Liver (tissue), 9 donors: ENCODE data around the gene TENT4B. TPM values are rescaled to one million over a fixed set of nuclear protein-coding genes. Genes with fewer than 3 reads are reported as not detected.

ENCODE experiments used
- DNase-seq: peaks from one replicate; pipeline ENCODE4 v3.0.0-alpha.2; 2017; ENCODE audit warnings: low spot score
- H3K27ac ChIP-seq, 2 donors: one replicate each; pipeline ENCODE4 v1.7.0; 2013; ENCODE audit warnings: inconsistent platforms in 2 of 2, low read length in 2 of 2, control low read depth in 1 of 2, low read depth in 1 of 2, mild to moderate bottlenecking in 1 of 2
- H3K27me3 ChIP-seq, 4 donors: one replicate each; pipeline versions ENCODE4 v1.6.1 to v1.7.0; 2013; ENCODE audit warnings: low read length in 3 of 4, inconsistent platforms in 1 of 4, mild to moderate bottlenecking in 1 of 4, moderate library complexity in 1 of 4; ENCODE audit not compliant: control insufficient read depth in 4 of 4, insufficient read depth in 4 of 4
- H3K36me3 ChIP-seq, 4 donors: one replicate each; pipeline versions ENCODE4 v1.6.1 to v1.7.0; 2013; ENCODE audit warnings: low read length in 3 of 4, mild to moderate bottlenecking in 3 of 4, low read depth in 1 of 4, moderate library complexity in 1 of 4; ENCODE audit not compliant: control insufficient read depth in 4 of 4, insufficient read depth in 3 of 4
- H3K4me1 ChIP-seq, 4 donors: one replicate each; pipeline versions ENCODE4 v1.6.1 to v1.7.0; 2013; ENCODE audit warnings: low read length in 3 of 4, mild to moderate bottlenecking in 3 of 4, moderate library complexity in 1 of 4; ENCODE audit not compliant: control insufficient read depth in 4 of 4, insufficient read depth in 4 of 4
- H3K4me3 ChIP-seq, 3 donors: one replicate each; pipeline versions ENCODE4 v1.6.1 to v1.7.0; 2013; ENCODE audit warnings: low read length in 3 of 3, control low read depth in 1 of 3, low read depth in 1 of 3, mild to moderate bottlenecking in 1 of 3
- H3K9ac ChIP-seq, 2 donors: one replicate each; pipeline ENCODE4 v1.7.0; 2013; ENCODE audit warnings: low read length in 2 of 2, mild to moderate bottlenecking in 2 of 2, moderate library complexity in 2 of 2, control low read depth in 1 of 2, low read depth in 1 of 2
- H3K9me3 ChIP-seq, 4 donors: one replicate each; pipeline versions ENCODE4 v1.6.1 to v1.7.0; 2013; ENCODE audit warnings: low read length in 3 of 4; ENCODE audit not compliant: control insufficient read depth in 4 of 4
- EGR1 ChIP-seq, 2 donors: IDR thresholded peaks; 2 replicates each; pipeline ENCODE4 v1.6.1; 2016 to 2018; ENCODE audit warnings: antibody characterized with exemption in 2 of 2, low read depth in 2 of 2
- FOXA2 ChIP-seq: IDR thresholded peaks from 2 replicates; pipeline ENCODE4 v1.6.1; 2016; ENCODE audit warnings: antibody characterized with exemption
- GABPA ChIP-seq, 2 donors: IDR thresholded peaks in 1 of 2; conservative IDR thresholded peaks in 1 of 2; 2 replicates each; pipeline ENCODE4 v1.6.1; 2016; ENCODE audit warnings: antibody characterized with exemption in 2 of 2, mild to moderate bottlenecking in 1 of 2, moderate library complexity in 1 of 2
- HNF4G ChIP-seq: IDR thresholded peaks from 2 replicates; pipeline ENCODE4 v1.6.1; 2016; ENCODE audit warnings: antibody characterized with exemption
- JUND ChIP-seq, 2 donors: IDR thresholded peaks; 2 replicates each; pipeline ENCODE4 v1.6.1; 2016; ENCODE audit warnings: antibody characterized with exemption in 2 of 2
- NR2F2 ChIP-seq: IDR thresholded peaks from 2 replicates; pipeline ENCODE4 v1.6.1; 2016; ENCODE audit warnings: antibody characterized with exemption
- SP1 ChIP-seq: IDR thresholded peaks from 2 replicates; pipeline ENCODE4 v1.6.1; 2018; ENCODE audit warnings: antibody characterized with exemption, mild to moderate bottlenecking
- TAF1 ChIP-seq: conservative IDR thresholded peaks from 2 replicates; pipeline ENCODE4 v1.6.1; 2016; ENCODE audit warnings: antibody characterized with exemption, mild to moderate bottlenecking
- WGBS: extraction: QIAGEN DNeasy Blood & Tissue Kit; methylation state at CpG from one replicate; pipeline ENCODE4 v1.1.7; 2013; 5-methylcytosine and 5-hydroxymethylcytosine counted together
- polyA plus RNA-seq, 2 donors: library from polyadenylated mRNA; stranded (reverse) in 1 of 2; unstranded in 1 of 2; fragments of 200-250 nt in 1 of 2; fragments of >200 nt in 1 of 2; fragmentation: Nextera tagmentation in 1 of 2; extraction: Ambion mirVana in 1 of 2; gene quantifications; one replicate each; pipeline versions ENCODE4 v1.2.1 to v1.2.3, GENCODE V29; 2013 to 2015
- total RNA-seq, 2 donors: library from RNA; depleted of rRNA; stranded (reverse); fragments of >200 nt; gene quantifications; one replicate each; pipeline ENCODE4 v1.2.3, GENCODE V29; 2014
- TF ChIP-seq, protein P1 (sequence below): IDR thresholded peaks from 2 replicates; pipeline ENCODE4 v1.6.1; 2016; ENCODE audit warnings: antibody characterized with exemption, mild to moderate bottlenecking
- TF ChIP-seq, protein P2 (sequence below): IDR thresholded peaks from 2 replicates; pipeline ENCODE4 v1.6.1; 2016; ENCODE audit warnings: antibody characterized with exemption
- donor health status: healthy.
- donor health status: healthy.
- donor health status: healthy.
- donor health status: healthy.
- donor health status: healthy.

The TENT4B gene
- total and polyA plus RNA-seq, 4 donors: 4.2 to 10.8 (median 7.9) TPM

DNA sequence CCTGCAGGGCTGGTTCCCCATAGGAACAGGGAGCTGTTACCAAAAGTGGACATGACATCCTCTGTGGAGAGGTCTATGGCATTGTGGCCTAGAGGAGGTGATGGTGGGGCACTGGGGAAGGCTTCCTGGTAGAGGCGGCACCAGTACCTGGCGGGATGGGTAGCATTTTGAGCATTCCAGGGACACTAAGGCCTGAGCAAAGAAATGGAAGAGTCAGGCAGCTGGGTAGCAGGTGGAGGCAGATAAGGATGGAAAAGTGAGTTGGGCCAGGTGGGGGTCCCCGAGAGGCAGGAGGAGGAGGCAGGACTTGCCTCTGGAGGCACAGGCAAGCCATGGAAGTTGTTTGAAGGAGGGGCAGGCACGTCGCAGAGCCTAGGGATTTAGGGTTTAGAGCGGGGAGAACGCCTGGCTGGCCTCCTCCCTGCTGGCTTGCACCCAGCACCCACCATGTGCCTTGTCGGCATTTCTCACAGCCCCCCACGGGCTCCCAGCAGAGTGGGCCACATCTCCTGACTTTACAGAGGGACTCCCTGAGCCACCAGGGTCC is 108.1 kb downstream of the TENT4B start (continued):
- TF ChIP-seq EGR1 (IDR thresholded peaks at IDR 0.05; ENCODE audit: low read depth in 2 of 2) (no peak), SP1 (no peak), NR2F2 (no peak), GABPA (IDR thresholded peaks at IDR 0.05 in 1 of 2, conservative IDR thresholded peaks at IDR 0.05 in 1 of 2) (no peak)
- TF ChIP-seq, protein P1, sequence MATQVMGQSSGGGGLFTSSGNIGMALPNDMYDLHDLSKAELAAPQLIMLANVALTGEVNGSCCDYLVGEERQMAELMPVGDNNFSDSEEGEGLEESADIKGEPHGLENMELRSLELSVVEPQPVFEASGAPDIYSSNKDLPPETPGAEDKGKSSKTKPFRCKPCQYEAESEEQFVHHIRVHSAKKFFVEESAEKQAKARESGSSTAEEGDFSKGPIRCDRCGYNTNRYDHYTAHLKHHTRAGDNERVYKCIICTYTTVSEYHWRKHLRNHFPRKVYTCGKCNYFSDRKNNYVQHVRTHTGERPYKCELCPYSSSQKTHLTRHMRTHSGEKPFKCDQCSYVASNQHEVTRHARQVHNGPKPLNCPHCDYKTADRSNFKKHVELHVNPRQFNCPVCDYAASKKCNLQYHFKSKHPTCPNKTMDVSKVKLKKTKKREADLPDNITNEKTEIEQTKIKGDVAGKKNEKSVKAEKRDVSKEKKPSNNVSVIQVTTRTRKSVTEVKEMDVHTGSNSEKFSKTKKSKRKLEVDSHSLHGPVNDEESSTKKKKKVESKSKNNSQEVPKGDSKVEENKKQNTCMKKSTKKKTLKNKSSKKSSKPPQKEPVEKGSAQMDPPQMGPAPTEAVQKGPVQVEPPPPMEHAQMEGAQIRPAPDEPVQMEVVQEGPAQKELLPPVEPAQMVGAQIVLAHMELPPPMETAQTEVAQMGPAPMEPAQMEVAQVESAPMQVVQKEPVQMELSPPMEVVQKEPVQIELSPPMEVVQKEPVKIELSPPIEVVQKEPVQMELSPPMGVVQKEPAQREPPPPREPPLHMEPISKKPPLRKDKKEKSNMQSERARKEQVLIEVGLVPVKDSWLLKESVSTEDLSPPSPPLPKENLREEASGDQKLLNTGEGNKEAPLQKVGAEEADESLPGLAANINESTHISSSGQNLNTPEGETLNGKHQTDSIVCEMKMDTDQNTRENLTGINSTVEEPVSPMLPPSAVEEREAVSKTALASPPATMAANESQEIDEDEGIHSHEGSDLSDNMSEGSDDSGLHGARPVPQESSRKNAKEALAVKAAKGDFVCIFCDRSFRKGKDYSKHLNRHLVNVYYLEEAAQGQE: no peak

DNA sequence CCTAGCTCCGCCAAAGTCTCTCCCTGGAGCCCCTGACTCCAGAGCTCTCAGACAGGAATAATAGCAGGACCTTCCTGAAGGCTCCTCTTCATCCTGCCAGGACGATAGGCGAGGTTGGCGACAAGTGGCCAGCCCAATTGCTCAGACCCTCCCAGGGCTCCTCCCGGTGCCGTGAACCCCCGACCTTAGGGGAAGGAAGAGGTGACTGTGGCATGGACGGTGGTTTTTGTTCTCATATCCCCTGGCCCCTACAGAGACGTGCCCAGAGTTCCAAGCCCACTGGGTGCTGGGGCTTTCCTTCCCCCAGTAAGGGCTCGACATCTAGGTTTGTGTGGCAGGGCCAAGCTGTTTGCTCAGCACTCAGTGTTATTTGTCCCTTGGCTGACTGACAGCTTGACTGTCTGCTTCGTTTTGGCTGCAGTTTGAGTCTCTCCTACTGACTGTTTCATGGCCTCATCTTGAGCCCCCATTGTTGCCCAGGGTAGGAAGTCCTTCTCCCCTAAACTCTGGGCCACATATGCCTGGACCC is 108.7 kb downstream of the TENT4B start:
- Histone ChIP-seq H3K4me3 (no peak overlapping the region), H3K27ac (no peak overlapping the region), H3K4me1 (peaks cover 0 to 19% (median 10%) of the 10 kb centered on the region in 4 donors), H3K27me3 (no peaks in the 10 kb centered on the region), H3K9me3 (no peaks in the 10 kb centered on the region), H3K36me3 (no peaks in the 10 kb centered on the region), H3K9ac (no peak overlapping the region)
- TF ChIP-seq FOXA2 (no peak), GABPA (IDR thresholded peaks at IDR 0.05 in 1 of 2, conservative IDR thresholded peaks at IDR 0.05 in 1 of 2) (no peak), TAF1 (no peak), HNF4G (no peak), SP1 (no peak), JUND (IDR thresholded peaks at IDR 0.05) (no peak)
- TF ChIP-seq, protein P2, sequence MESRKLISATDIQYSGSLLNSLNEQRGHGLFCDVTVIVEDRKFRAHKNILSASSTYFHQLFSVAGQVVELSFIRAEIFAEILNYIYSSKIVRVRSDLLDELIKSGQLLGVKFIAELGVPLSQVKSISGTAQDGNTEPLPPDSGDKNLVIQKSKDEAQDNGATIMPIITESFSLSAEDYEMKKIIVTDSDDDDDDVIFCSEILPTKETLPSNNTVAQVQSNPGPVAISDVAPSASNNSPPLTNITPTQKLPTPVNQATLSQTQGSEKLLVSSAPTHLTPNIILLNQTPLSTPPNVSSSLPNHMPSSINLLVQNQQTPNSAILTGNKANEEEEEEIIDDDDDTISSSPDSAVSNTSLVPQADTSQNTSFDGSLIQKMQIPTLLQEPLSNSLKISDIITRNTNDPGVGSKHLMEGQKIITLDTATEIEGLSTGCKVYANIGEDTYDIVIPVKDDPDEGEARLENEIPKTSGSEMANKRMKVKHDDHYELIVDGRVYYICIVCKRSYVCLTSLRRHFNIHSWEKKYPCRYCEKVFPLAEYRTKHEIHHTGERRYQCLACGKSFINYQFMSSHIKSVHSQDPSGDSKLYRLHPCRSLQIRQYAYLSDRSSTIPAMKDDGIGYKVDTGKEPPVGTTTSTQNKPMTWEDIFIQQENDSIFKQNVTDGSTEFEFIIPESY: no peak
- TF ChIP-seq, protein P1: no peak
- no peak for DNase-seq
- 54% methylated on average over 11 of the region's 11 CpGs for WGBS
